ENCODE data around the gene ITPR2. TPM values are rescaled to one million over a fixed set of nuclear protein-coding genes. Genes with fewer than 3 reads are reported as not detected.

Gene ITPR2
- polyA plus RNA-seq, 1 of the 3 experiments (the other 2 are of a cell fraction) = 2.3 TPM

GRCh38 chr12:26845984-26846383 lies 13.0 kb upstream of the ITPR2 start:
- Histone ChIP-seq H3F3A (replicated peaks; ENCODE audit: insufficient read depth) (no peaks in the 10 kb centered on the region), H3K4me1 (ENCODE audit: control insufficient read depth in 1 of 2, insufficient read depth in 2 of 2, low read depth in 1 of 2, low read length in 1 of 2) (peaks cover 0 to 7% of the 10 kb centered on the region in 2 experiments; a peak in 2 of 4 replicates), H3K27ac (ENCODE audit: low read depth in 2 of 2, low read length in 1 of 2) (peak overlapping the region; percentile 14 to 91; a peak in 2 of 4 replicates), H2AFZ (ENCODE audit: low read depth) (peak overlapping the region; percentile 27), H4K20me1 (ENCODE audit: insufficient read depth) (no peaks in the 10 kb centered on the region), H3K79me2 (ENCODE audit: insufficient read depth) (no peaks in the 10 kb centered on the region), H3K9me2 (no peaks in the 10 kb centered on the region), H3K9me3 (no peaks in the 10 kb centered on the region), H3K27me3 (ENCODE audit: insufficient read depth) (no peaks in the 10 kb centered on the region), H3K36me3 (replicated peaks in 1 of 2; ENCODE audit: control insufficient read depth in 1 of 2, insufficient read depth in 2 of 2, low read length in 1 of 2) (no peaks in the 10 kb centered on the region), H3K4me3 (ENCODE audit: low read depth in 2 of 2, low read length in 1 of 2) (no peak overlapping the region), H3K4me2 (no peak overlapping the region), H3K9ac (no peak overlapping the region)
- 26% methylated on average over 4 of the region's 4 CpGs for WGBS (ENCODE audit: low lambda C conversion rate)
- TF ChIP-seq FOXJ3 (CRISPR knock-in tag; IDR thresholded peaks at IDR 0.05) (no peak), GATA2 (CRISPR knock-in tag; IDR thresholded peaks at IDR 0.05) (peak; percentile 86), EP300 (IDR thresholded peaks at IDR 0.05; ENCODE audit: borderline replicate concordance in 1 of 2, low read depth in 1 of 2, low read length in 1 of 2) (peak in 1 of 2 experiments; percentile 44; a peak in 1 of 4 replicates), TCF12 (IDR thresholded peaks at IDR 0.05) (peak; percentile 48), GABPA (IDR thresholded peaks at IDR 0.05; ENCODE audit: low read depth) (no peak), RCOR1 (IDR thresholded peaks at IDR 0.05; ENCODE audit: low read length) (peak; percentile 88), TEAD4 (IDR thresholded peaks at IDR 0.05; ENCODE audit: borderline replicate concordance, insufficient read depth) (no peak), CHD2 (IDR thresholded peaks at IDR 0.05; ENCODE audit: low read length, partially characterized antibody) (peak; percentile 80)
- POLR2A ChIA-PET = interaction anchor here (1.5 kb wide), 1 partner anchor 13 kb away, joined by 10 read pairs; the partner anchor contains the start of gene ITPR2
- CTCF ChIA-PET = interaction anchor here (1.0 to 3.5 kb wide), 14 partner anchors 8 to 727 kb away, joined by 3 to 23 read pairs (median 4); partner anchors contain the start of genes ITPR2 and TM7SF3
- DNase-seq = peak; percentile 67

DNA sequence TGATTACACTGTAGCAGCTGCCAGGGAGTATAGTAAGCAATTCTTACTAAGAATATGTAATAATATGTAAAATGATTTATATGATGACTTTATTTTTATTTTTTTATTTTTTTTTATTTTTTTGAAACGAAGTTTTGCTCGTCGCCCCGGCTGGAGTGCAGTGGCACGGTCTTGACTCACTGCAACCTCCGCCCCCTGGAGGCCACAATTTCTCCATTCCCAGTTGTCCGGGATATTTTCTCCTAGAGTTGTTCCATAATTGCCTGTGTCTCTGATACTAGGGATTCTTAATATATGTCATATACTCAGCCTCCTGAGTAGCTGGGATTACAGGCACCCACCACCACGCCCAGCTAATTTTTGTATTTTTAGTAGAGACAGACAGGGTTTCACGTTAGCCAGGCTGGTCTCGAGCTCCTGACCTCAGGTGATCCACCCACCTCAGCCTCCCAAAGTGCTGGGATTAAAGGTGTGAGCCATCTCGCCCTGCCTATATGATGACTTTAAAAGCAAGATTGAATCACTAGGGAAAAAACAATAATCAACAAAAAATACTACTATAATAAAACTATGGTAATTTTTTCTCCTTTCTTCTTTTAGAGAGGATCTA lies 12.2 kb upstream of the ITPR2 start:
- Histone ChIP-seq H3K4me2 (no peak overlapping the region), H3K79me2 (ENCODE audit: insufficient read depth) (no peaks in the 10 kb centered on the region), H3K4me3 (ENCODE audit: low read depth in 2 of 2, low read length in 1 of 2) (no peak overlapping the region; a peak in 1 of 4 replicates), H3K36me3 (replicated peaks in 1 of 2; ENCODE audit: control insufficient read depth in 1 of 2, insufficient read depth in 2 of 2, low read length in 1 of 2) (no peaks in the 10 kb centered on the region), H2AFZ (ENCODE audit: low read depth) (no peak overlapping the region), H3K27me3 (ENCODE audit: insufficient read depth) (no peaks in the 10 kb centered on the region), H3F3A (replicated peaks; ENCODE audit: insufficient read depth) (no peaks in the 10 kb centered on the region), H4K20me1 (ENCODE audit: insufficient read depth) (no peaks in the 10 kb centered on the region), H3K4me1 (ENCODE audit: control insufficient read depth in 1 of 2, insufficient read depth in 2 of 2, low read depth in 1 of 2, low read length in 1 of 2) (peaks cover 0 to 7% of the 10 kb centered on the region in 2 experiments; a peak in 2 of 4 replicates), H3K9me3 (no peaks in the 10 kb centered on the region), H3K9ac (no peak overlapping the region), H3K27ac (ENCODE audit: low read depth in 2 of 2, low read length in 1 of 2) (peak overlapping the region in 1 of 2 experiments; percentile 91; a peak in 1 of 4 replicates), H3K9me2 (no peaks in the 10 kb centered on the region)
- ChIA-PET CTCF (interaction anchor here (1.1 to 3.5 kb wide), 13 partner anchors 9 to 726 kb away, joined by 3 to 23 read pairs (median 5); partner anchors contain the start of genes ITPR2 and TM7SF3), POLR2A (interaction anchor here (1.5 kb wide), 1 partner anchor 12 kb away, joined by 10 read pairs; the partner anchor contains the start of gene ITPR2)
- WGBS (ENCODE audit: low lambda C conversion rate) = 42% methylated on average over 11 of the region's 11 CpGs
- DNase-seq = peak; percentile 50
- TF ChIP-seq FOXM1 (IDR thresholded peaks at IDR 0.05; ENCODE audit: low read depth) (no peak), RXRA (IDR thresholded peaks at IDR 0.05; ENCODE audit: borderline replicate concordance, low read depth) (no peak), RFX5 (IDR thresholded peaks at IDR 0.05; ENCODE audit: low read length) (no peak), SMC3 (IDR thresholded peaks at IDR 0.05; ENCODE audit: low read depth, low read length) (peak; percentile 46), ZBTB33 (IDR thresholded peaks at IDR 0.05; ENCODE audit: borderline replicate concordance, low read depth) (no peak), FOSL2 (IDR thresholded peaks at IDR 0.05; ENCODE audit: borderline replicate concordance, low read depth) (no peak), TEAD4 (IDR thresholded peaks at IDR 0.05; ENCODE audit: borderline replicate concordance, insufficient read depth) (no peak), EP300 (IDR thresholded peaks at IDR 0.05; ENCODE audit: borderline replicate concordance in 1 of 2, low read depth in 1 of 2, low read length in 1 of 2) (no peak), FOXJ3 (CRISPR knock-in tag; IDR thresholded peaks at IDR 0.05) (no peak), USF2 (IDR thresholded peaks at IDR 0.05; ENCODE audit: borderline replicate concordance, low read depth, low read length) (no peak), RAD21 (IDR thresholded peaks at IDR 0.05; ENCODE audit: low read length) (peak; percentile 55), POLR2AphosphoS5 (IDR thresholded peaks at IDR 0.05; ENCODE audit: low read depth, low read length) (no peak), JUND (IDR thresholded peaks at IDR 0.05) (no peak), MEF2A (IDR thresholded peaks at IDR 0.05; ENCODE audit: borderline replicate concordance, low read depth) (no peak), ELF1 (IDR thresholded peaks at IDR 0.05) (no peak)
- TF ChIP-seq, protein P1, sequence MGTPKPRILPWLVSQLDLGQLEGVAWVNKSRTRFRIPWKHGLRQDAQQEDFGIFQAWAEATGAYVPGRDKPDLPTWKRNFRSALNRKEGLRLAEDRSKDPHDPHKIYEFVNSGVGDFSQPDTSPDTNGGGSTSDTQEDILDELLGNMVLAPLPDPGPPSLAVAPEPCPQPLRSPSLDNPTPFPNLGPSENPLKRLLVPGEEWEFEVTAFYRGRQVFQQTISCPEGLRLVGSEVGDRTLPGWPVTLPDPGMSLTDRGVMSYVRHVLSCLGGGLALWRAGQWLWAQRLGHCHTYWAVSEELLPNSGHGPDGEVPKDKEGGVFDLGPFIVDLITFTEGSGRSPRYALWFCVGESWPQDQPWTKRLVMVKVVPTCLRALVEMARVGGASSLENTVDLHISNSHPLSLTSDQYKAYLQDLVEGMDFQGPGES (IDR thresholded peaks at IDR 0.05; ENCODE audit: low read depth, low read length) = no peak
- TF ChIP-seq, protein P2, sequence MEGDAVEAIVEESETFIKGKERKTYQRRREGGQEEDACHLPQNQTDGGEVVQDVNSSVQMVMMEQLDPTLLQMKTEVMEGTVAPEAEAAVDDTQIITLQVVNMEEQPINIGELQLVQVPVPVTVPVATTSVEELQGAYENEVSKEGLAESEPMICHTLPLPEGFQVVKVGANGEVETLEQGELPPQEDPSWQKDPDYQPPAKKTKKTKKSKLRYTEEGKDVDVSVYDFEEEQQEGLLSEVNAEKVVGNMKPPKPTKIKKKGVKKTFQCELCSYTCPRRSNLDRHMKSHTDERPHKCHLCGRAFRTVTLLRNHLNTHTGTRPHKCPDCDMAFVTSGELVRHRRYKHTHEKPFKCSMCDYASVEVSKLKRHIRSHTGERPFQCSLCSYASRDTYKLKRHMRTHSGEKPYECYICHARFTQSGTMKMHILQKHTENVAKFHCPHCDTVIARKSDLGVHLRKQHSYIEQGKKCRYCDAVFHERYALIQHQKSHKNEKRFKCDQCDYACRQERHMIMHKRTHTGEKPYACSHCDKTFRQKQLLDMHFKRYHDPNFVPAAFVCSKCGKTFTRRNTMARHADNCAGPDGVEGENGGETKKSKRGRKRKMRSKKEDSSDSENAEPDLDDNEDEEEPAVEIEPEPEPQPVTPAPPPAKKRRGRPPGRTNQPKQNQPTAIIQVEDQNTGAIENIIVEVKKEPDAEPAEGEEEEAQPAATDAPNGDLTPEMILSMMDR (IDR thresholded peaks at IDR 0.05) = peak; percentile 58
